Stomach (tissue), 9 donors: ENCODE results near the gene NELL1. TPM values are rescaled to one million over a fixed set of nuclear protein-coding genes. Genes with fewer than 3 reads are reported as not detected.

Experiments used
- DNase-seq, 2 donors: peaks; one replicate each; pipeline versions ENCODE4 v3.0.0 to v3.0.0-alpha.2; 2013 to 2019
- H3K27ac ChIP-seq, 5 donors: fragments of 200-600 bp in 4 of 5; sonication (generic) in 4 of 5; one replicate each; pipeline ENCODE4 v1.5.1; 2013 to 2019; ENCODE audit warnings: mild to moderate bottlenecking in 1 of 5, moderate library complexity in 1 of 5
- H3K27me3 ChIP-seq, 3 donors: fragments of 200-600 bp; sonication (generic); one replicate each; pipeline ENCODE4 v1.5.1; 2017 to 2019; ENCODE audit warnings: mixed run types in 1 of 3
- H3K36me3 ChIP-seq, 4 donors: fragments of 200-600 bp; sonication (generic); 1 replicate in 3 of 4; 2 replicates in 1 of 4; pipeline ENCODE4 v1.5.1; 2016 to 2019
- H3K4me1 ChIP-seq, 4 donors: fragments of 200-600 bp; sonication (generic); one replicate each; pipeline ENCODE4 v1.5.1; 2016 to 2019
- H3K4me3 ChIP-seq, 4 donors: fragments of 200-600 bp; sonication (generic) in 3 of 4; one replicate each; pipeline ENCODE4 v1.5.1; 2016 to 2019; ENCODE audit warnings: mild to moderate bottlenecking in 1 of 4
- H3K9me3 ChIP-seq, 4 donors: fragments of 200-600 bp; sonication (generic); one replicate each; pipeline ENCODE4 v1.5.1; 2016 to 2019
- CTCF ChIP-seq, 7 experiments: fragments of 450-650 bp in 4 of 7; fragments of 200-600 bp in 3 of 7; sonication (generic) in 3 of 7; IDR thresholded peaks; one replicate each; pipeline ENCODE4 v1.5.1; 2016 to 2019; ENCODE audit warnings: antibody characterized with exemption in 7 of 7, control low read depth in 2 of 7, mild to moderate bottlenecking in 1 of 7
- EP300 ChIP-seq: sonication (generic); formaldehyde crosslinking; IDR thresholded peaks from one replicate; pipeline ENCODE4 v1.6.1; 2017; ENCODE audit warnings: antibody characterized with exemption
- POLR2A ChIP-seq, 4 donors: fragments of 450-650 bp; IDR thresholded peaks; one replicate each; pipeline ENCODE4 v1.6.1; 2016; ENCODE audit warnings: antibody characterized with exemption in 4 of 4, control low read depth in 2 of 4, mild to moderate bottlenecking in 1 of 4, moderate library complexity in 1 of 4
- POLR2AphosphoS5 ChIP-seq, 3 donors: sonication (generic); formaldehyde crosslinking; IDR thresholded peaks; one replicate each; pipeline ENCODE4 v1.6.1; 2016; ENCODE audit warnings: antibody characterized with exemption in 3 of 3
- WGBS, 5 donors: extraction: QIAGEN DNeasy Blood & Tissue Kit in 3 of 5; methylation state at CpG; one replicate each; pipeline versions ENCODE4 v1.1.5 to v1.1.7; 2013 to 2018; 5-methylcytosine and 5-hydroxymethylcytosine counted together
- intact Hi-C: fragments of 100-400 bp; cut with DNase I; formaldehyde crosslinking; loops from one replicate; pipeline ENCODE4 v1.15.1; 2023; ENCODE audit warnings: low total_unique reads
- polyA plus RNA-seq, 3 donors: library from polyadenylated mRNA; stranded (reverse); fragments of 200-250 nt; gene quantifications; one replicate each; pipeline ENCODE4 v1.2.3, GENCODE V29; 2013
- total RNA-seq, 5 donors: library from RNA; depleted of rRNA; stranded (reverse); fragments of >200 nt; gene quantifications; one replicate each; pipeline versions ENCODE4 v1.1.0 to v1.2.3, GENCODE V29; 2014 to 2016
- donor health status: healthy with polysubstance abuse.
- donor health status: Bipolar disorder and iron deficiency.
- donor health status: healthy.

NELL1 gene
- total and polyA plus RNA-seq, 8 donors = 0.05 to 15.4 (median 2.7) TPM; not detected in 5

DNA sequence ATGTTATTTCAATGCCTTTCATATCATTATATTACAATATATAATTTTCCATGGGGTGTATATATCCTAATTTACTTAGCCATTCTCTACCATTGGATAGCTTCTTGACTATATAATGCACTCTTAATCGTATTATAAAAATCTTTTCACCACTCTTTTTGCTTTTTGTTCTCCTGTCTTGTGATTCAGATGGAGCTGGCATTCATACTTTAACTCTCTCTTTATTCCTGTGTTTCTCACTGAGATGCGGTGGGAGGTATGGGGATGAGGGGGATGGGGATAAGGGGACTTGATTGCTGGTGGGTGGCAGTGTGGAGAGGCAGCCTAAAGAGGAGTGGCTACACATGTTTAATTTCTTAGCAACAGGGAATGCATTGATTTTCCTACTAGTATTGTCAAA is 105.9 kb downstream of the NELL1 start:
- Histone ChIP-seq H3K36me3 (no peaks in the 10 kb centered on the region), H3K9me3 (no peaks in the 10 kb centered on the region), H3K27me3 (no peaks in the 10 kb centered on the region), H3K4me1 (no peaks in the 10 kb centered on the region), H3K27ac (no peak overlapping the region), H3K4me3 (no peak overlapping the region)
- DNase-seq = no peak
- 67 to 84% (median 74%) methylated on average over 2 of the region's 2 CpGs for WGBS, 5 donors
- intact Hi-C loops = no loop called here
- TF ChIP-seq POLR2AphosphoS5 (IDR thresholded peaks at IDR 0.05) = no peak
- no peak for TF ChIP-seq POLR2A (IDR thresholded peaks at IDR 0.05)
- no peak for TF ChIP-seq CTCF (IDR thresholded peaks at IDR 0.05)
- TF ChIP-seq EP300 = no peak

DNA sequence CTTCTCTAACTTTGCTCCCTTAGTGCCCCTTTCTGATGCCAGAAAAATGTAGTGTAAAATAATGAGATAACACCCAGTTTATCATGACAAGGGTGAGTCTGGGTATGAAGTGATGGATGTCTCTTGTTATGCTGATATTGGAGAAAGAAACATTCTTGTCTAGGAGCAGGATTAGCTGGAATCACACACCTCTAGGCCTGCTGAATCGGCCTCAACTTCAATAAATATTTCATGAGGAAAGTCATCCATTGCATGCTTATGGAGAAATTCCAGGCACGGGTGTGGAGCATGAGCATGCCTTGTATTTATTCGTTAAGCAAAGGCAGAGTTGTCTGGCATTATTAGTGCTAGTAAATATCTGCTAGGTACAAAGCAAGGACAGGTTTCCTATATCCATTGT is 113.4 kb downstream of the NELL1 start:
- H3K27me3 ChIP-seq = no peaks in the 10 kb centered on the region
- peaks cover 0 to 3% (median 0%) of the 10 kb centered on the region in 4 donors for H3K9me3 ChIP-seq
- H3K27ac ChIP-seq = no peak overlapping the region
- intact Hi-C loops = no loop called here
- H3K4me3 ChIP-seq = no peak overlapping the region
- no peaks in the 10 kb centered on the region for H3K36me3 ChIP-seq
- DNase-seq = no peak
- no peaks in the 10 kb centered on the region for H3K4me1 ChIP-seq
- 43 to 71% (median 65%) methylated on average over 3 of the region's 3 CpGs for WGBS, 5 donors
- no peak for TF ChIP-seq POLR2AphosphoS5 (IDR thresholded peaks at IDR 0.05)
- TF ChIP-seq CTCF (IDR thresholded peaks at IDR 0.05) = no peak
- TF ChIP-seq EP300 = no peak
- TF ChIP-seq POLR2A (IDR thresholded peaks at IDR 0.05) = no peak

DNA sequence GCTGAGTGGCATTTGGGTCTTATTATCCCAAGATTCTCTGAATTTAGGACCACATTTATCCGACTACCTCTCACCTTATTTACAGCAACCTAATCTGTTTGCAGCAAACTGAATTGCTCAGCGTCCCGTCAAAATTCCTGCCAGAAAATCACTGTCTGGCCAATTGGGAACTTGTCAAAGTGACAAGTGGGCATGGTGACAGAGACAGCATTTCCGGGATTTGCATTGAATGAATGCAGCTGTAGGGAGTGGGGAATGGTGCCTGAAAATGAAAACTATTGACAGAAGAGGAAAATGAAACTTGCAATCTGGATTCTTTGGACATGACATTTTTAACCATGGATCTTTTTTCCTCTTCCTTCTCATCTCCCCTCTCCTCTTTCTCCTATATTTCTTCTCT is 113.8 kb downstream of the NELL1 start:
- Histone ChIP-seq H3K4me3 (no peak overlapping the region), H3K27ac (no peak overlapping the region), H3K27me3 (no peaks in the 10 kb centered on the region), H3K36me3 (no peaks in the 10 kb centered on the region), H3K4me1 (no peaks in the 10 kb centered on the region), H3K9me3 (peaks cover 0 to 3% (median 0%) of the 10 kb centered on the region in 4 donors)
- no peak for DNase-seq
- intact Hi-C loops = no loop called here
- WGBS, 5 donors = 52 to 71% (median 65%) methylated on average over 4 of the region's 4 CpGs
- no peak for TF ChIP-seq CTCF (IDR thresholded peaks at IDR 0.05)
- no peak for TF ChIP-seq POLR2A (IDR thresholded peaks at IDR 0.05)
- no peak for TF ChIP-seq EP300
- no peak for TF ChIP-seq POLR2AphosphoS5 (IDR thresholded peaks at IDR 0.05)

- no peaks in the 10 kb centered on the region for H3K36me3 ChIP-seq
- intact Hi-C loops = no loop called here
- TF ChIP-seq POLR2A (IDR thresholded peaks at IDR 0.05) = no peak
- no peak for TF ChIP-seq POLR2AphosphoS5 (IDR thresholded peaks at IDR 0.05)
- no peak for TF ChIP-seq CTCF (IDR thresholded peaks at IDR 0.05)
- TF ChIP-seq EP300 = no peak
- no peak for DNase-seq
- no peak overlapping the region for H3K27ac ChIP-seq
- H3K9me3 ChIP-seq = peaks cover 0 to 8% (median 0%) of the 10 kb centered on the region in 4 donors
- no peaks in the 10 kb centered on the region for H3K4me1 ChIP-seq
- 65 to 79% (median 76%) methylated on average over 5 to 7 of the region's 7 CpGs for WGBS, 5 donors
- no peaks in the 10 kb centered on the region for H3K27me3 ChIP-seq
- H3K4me3 ChIP-seq = no peak overlapping the region
These were observed 121.2 kb downstream of the NELL1 start for GRCh38 chr11:20790622-20791021.
